ENCODE results near the gene PEDS1. TPM values are rescaled to one million over a fixed set of nuclear protein-coding genes. Genes with fewer than 3 reads are reported as not detected.

Gene PEDS1
- total RNA-seq, 1 experiment from 2014 or later = 35.6 TPM

DNA sequence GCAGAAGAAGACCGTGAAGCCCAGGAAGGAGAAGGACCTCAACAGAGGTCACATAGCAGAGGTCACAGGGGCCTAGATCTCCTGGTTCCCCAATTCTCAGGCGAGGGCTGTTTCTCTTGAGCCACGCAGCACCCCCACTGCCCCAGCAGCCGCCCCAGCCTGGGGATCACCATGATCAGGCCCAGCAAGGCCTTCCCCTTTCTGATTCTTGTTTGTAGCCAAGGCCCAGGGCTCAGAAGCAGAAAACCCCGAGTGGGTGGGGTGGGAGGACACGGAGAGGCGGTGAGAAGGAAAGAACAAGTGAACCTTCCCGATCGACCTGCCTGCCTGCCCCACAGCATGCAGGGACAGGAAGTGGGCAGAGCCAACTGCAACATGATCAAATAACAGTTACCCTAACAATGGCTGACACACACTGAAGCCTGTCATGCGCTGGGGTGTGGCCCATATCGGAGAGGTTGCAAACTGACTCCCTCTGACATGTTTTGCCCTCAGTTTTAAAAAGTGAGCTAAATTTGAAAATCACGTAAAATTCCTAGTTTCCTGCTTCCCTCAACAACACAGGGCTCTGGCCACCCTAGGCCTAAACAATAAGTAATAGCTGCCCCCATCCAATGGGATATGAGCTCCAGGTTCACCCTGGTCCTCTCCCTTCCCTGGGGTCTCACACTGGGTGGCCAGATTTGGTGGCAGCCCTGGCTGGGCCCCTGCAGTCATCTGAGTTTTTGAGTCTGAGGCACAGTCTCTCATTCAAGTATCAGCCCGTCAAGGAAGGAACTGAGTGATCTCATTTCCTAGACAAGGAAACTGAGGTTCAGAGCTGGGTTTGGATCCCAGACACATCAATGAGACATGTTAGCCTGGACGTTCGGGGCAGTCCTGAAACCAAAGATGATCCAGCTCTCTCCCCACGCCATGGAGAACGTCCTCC, 6.5 kb downstream of the PEDS1 start:
- TF ChIP-seq HMGA2 (CRISPR knock-in tag; IDR thresholded peaks at IDR 0.05) = no peak
- TF ChIP-seq ZNF219 (CRISPR knock-in tag; IDR thresholded peaks at IDR 0.05; ENCODE audit: borderline replicate concordance) = no peak
- no peak for TF ChIP-seq FOXJ3 (CRISPR knock-in tag; IDR thresholded peaks at IDR 0.05; ENCODE audit: borderline replicate concordance)
- TF ChIP-seq NR1H2 (CRISPR knock-in tag; IDR thresholded peaks at IDR 0.05) = no peak
- no peak for TF ChIP-seq ZSCAN18 (CRISPR knock-in tag; IDR thresholded peaks at IDR 0.05)
- TF ChIP-seq GRHL2 (CRISPR knock-in tag; IDR thresholded peaks at IDR 0.05; ENCODE audit: insufficient replicate concordance, severe bottlenecking) = no peak
- TF ChIP-seq ZBTB21 (CRISPR knock-in tag; IDR thresholded peaks at IDR 0.05; ENCODE audit: borderline replicate concordance) = no peak
- TF ChIP-seq, protein P1, sequence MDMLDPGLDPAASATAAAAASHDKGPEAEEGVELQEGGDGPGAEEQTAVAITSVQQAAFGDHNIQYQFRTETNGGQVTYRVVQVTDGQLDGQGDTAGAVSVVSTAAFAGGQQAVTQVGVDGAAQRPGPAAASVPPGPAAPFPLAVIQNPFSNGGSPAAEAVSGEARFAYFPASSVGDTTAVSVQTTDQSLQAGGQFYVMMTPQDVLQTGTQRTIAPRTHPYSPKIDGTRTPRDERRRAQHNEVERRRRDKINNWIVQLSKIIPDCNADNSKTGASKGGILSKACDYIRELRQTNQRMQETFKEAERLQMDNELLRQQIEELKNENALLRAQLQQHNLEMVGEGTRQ (CRISPR knock-in tag; IDR thresholded peaks at IDR 0.05) = no peak
- no peak for DNase-seq (ENCODE audit: low spot score)
- Mint-ChIP-seq H3K27me3 (ENCODE audit: low read depth) (no peaks in the 10 kb centered on the region), H3K4me1 (peaks cover 68% of the 10 kb centered on the region), H3K27ac (peak overlapping the region; percentile 93), H3K9me3 (no peaks in the 10 kb centered on the region), H3K36me3 (peaks cover 21% of the 10 kb centered on the region), H3K4me3 (no peak overlapping the region)
- peak; percentile 62 for ATAC-seq
- CTCF ChIA-PET = interaction anchor here (0.6 to 2.1 kb wide), 7 partner anchors 22 to 476 kb away, joined by 3 to 10 read pairs (median 6); no protein-coding TSS in a partner anchor
- POLR2A ChIA-PET = no interaction called here

DNA sequence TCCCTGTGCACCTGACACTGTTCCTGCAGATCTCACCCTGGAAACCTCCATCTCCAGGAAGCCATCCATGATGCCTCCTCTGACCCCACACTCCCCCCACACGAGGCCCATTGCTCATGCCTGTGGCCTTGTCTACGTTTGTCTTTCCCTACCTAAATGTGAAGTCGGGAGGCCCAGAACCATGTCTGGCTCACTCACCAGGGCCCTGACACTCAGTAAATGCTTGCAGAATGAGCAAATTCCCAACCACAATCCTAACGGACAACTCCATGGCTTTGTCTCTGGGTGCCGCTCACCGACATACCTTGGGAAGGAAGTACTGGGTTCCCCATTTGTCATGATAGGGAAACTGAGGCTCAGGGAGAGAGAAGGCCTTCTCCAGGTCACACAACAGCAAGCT, 7.3 kb downstream of the PEDS1 start:
- ChIA-PET CTCF (interaction anchor here (1.8 to 2.0 kb wide), 2 partner anchors 23 to 25 kb away, joined by 6 read pairs; no protein-coding TSS in a partner anchor), POLR2A (no interaction called here)
- H3K27ac Mint-ChIP-seq = peak overlapping the region; percentile 93
- ATAC-seq (no peak), DNase-seq (ENCODE audit: low spot score) (no peak)
- H3K36me3 Mint-ChIP-seq = peaks cover 25% of the 10 kb centered on the region
- peaks cover 64% of the 10 kb centered on the region for H3K4me1 Mint-ChIP-seq
- no peaks in the 10 kb centered on the region for H3K27me3 Mint-ChIP-seq (ENCODE audit: low read depth)
- H3K9me3 Mint-ChIP-seq = no peaks in the 10 kb centered on the region
- H3K4me3 Mint-ChIP-seq = no peak overlapping the region
- TF ChIP-seq, protein P2, sequence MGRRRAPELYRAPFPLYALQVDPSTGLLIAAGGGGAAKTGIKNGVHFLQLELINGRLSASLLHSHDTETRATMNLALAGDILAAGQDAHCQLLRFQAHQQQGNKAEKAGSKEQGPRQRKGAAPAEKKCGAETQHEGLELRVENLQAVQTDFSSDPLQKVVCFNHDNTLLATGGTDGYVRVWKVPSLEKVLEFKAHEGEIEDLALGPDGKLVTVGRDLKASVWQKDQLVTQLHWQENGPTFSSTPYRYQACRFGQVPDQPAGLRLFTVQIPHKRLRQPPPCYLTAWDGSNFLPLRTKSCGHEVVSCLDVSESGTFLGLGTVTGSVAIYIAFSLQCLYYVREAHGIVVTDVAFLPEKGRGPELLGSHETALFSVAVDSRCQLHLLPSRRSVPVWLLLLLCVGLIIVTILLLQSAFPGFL (CRISPR knock-in tag; IDR thresholded peaks at IDR 0.05; ENCODE audit: borderline replicate concordance) = no peak
- TF ChIP-seq ZNF671 (CRISPR knock-in tag; IDR thresholded peaks at IDR 0.05) (no peak), ZNF281 (CRISPR knock-in tag; IDR thresholded peaks at IDR 0.05) (no peak), ZNF121 (CRISPR knock-in tag; IDR thresholded peaks at IDR 0.05) (no peak), ZBTB21 (CRISPR knock-in tag; IDR thresholded peaks at IDR 0.05; ENCODE audit: borderline replicate concordance) (no peak), ELF4 (CRISPR knock-in tag; IDR thresholded peaks at IDR 0.05; ENCODE audit: low read depth) (no peak), GTF2I (CRISPR knock-in tag; conservative IDR thresholded peaks at IDR 0.05) (no peak), FOXJ3 (CRISPR knock-in tag; IDR thresholded peaks at IDR 0.05; ENCODE audit: borderline replicate concordance) (no peak), TP53 (CRISPR knock-in tag; IDR thresholded peaks at IDR 0.05) (no peak), IRF2 (CRISPR knock-in tag; IDR thresholded peaks at IDR 0.05; ENCODE audit: borderline replicate concordance, low read depth) (no peak), KAT7 (CRISPR knock-in tag; IDR thresholded peaks at IDR 0.05; ENCODE audit: borderline replicate concordance) (no peak), FOXP1 (CRISPR knock-in tag; IDR thresholded peaks at IDR 0.05; ENCODE audit: borderline replicate concordance) (no peak), SP1 (CRISPR knock-in tag; conservative IDR thresholded peaks at IDR 0.05) (no peak), EMX1 (CRISPR knock-in tag; IDR thresholded peaks at IDR 0.05) (no peak)
- TF ChIP-seq, protein P3, sequence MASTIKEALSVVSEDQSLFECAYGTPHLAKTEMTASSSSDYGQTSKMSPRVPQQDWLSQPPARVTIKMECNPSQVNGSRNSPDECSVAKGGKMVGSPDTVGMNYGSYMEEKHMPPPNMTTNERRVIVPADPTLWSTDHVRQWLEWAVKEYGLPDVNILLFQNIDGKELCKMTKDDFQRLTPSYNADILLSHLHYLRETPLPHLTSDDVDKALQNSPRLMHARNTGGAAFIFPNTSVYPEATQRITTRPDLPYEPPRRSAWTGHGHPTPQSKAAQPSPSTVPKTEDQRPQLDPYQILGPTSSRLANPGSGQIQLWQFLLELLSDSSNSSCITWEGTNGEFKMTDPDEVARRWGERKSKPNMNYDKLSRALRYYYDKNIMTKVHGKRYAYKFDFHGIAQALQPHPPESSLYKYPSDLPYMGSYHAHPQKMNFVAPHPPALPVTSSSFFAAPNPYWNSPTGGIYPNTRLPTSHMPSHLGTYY (CRISPR knock-in tag; IDR thresholded peaks at IDR 0.05) = no peak
- TF ChIP-seq, protein P4, sequence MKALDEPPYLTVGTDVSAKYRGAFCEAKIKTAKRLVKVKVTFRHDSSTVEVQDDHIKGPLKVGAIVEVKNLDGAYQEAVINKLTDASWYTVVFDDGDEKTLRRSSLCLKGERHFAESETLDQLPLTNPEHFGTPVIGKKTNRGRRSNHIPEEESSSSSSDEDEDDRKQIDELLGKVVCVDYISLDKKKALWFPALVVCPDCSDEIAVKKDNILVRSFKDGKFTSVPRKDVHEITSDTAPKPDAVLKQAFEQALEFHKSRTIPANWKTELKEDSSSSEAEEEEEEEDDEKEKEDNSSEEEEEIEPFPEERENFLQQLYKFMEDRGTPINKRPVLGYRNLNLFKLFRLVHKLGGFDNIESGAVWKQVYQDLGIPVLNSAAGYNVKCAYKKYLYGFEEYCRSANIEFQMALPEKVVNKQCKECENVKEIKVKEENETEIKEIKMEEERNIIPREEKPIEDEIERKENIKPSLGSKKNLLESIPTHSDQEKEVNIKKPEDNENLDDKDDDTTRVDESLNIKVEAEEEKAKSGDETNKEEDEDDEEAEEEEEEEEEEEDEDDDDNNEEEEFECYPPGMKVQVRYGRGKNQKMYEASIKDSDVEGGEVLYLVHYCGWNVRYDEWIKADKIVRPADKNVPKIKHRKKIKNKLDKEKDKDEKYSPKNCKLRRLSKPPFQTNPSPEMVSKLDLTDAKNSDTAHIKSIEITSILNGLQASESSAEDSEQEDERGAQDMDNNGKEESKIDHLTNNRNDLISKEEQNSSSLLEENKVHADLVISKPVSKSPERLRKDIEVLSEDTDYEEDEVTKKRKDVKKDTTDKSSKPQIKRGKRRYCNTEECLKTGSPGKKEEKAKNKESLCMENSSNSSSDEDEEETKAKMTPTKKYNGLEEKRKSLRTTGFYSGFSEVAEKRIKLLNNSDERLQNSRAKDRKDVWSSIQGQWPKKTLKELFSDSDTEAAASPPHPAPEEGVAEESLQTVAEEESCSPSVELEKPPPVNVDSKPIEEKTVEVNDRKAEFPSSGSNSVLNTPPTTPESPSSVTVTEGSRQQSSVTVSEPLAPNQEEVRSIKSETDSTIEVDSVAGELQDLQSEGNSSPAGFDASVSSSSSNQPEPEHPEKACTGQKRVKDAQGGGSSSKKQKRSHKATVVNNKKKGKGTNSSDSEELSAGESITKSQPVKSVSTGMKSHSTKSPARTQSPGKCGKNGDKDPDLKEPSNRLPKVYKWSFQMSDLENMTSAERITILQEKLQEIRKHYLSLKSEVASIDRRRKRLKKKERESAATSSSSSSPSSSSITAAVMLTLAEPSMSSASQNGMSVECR (CRISPR knock-in tag; IDR thresholded peaks at IDR 0.05; ENCODE audit: borderline replicate concordance) = no peak
